ENCODE data around the gene MOCS1.

Gene MOCS1

DNA sequence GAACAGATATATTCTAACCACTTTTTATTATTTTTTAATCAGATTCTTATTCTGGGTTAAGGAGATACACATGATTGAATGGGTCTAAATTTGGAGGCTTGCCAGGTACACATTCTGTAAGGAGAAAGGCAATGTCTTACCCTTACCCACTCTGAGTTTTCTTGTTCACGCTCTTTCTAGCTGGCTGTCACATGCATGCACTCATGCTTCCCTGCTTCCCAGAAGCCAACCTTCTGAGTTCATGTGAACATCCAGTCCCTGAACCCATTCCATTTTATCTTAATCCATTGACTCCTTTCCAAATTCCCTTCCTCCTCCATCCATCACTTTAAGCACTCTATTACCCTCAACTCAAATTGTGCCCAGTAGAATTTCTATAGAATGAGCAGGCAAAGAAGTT, 17.5 kb upstream of the MOCS1 start:
- in situ Hi-C loops (cut with MboI; ENCODE audit: low pct_unique_long_range_greater_than_20kb, low sequenced_read_pairs), result no loop called here
- DNase-seq, result no peak

DNA sequence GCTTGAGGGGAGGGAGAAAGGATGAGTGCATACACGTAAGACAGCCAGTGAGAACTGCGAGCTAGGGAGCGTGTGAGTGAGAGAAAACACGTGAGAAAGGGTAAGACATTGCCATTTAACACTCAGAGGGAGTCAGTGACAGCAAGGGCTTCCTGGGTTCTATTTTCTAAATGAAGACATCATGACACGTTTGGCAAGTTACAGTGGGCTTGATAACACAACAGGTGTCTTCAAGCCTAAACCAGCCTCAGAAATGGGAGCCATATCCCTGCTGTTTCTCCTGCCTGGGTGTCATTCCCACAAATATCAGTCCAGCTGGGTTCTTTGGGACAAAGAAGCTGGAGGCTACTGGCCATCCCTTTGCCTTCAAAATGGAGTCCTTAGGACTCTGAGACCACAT, 16.9 kb upstream of the MOCS1 start:
- DNase-seq, result no peak

DNA sequence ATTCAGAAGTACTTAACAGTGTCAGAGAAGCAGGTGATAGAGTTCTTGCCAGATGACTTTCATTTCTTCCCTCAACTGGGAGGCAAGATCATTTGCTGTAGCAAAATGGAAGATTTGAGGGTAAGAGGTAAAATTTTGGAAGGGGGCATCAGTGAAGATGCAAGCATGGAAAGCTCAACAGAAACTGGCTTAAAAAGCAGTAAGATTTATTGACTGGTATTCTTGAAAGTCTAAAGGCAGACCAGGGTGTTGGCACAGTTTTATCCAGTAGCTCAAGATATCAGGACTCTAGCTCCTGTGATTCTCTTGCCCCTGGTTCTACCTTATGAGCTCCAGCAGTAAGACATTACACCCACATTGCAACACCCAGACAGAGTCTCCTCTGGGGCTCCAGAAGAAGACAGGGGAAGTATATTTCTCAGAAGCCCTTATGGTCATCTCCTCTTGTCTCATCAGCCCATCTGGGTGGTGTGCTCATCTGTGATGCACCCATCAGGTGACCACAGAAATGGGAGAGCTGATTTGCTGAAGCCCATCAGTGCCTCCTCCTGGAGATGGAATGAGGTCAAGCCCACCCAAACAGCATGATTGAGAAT, 16.0 kb upstream of the MOCS1 start:
- in situ Hi-C loops (cut with MboI; ENCODE audit: low pct_unique_long_range_greater_than_20kb, low sequenced_read_pairs), result no loop called here
- DNase-seq, result no peak

More for the DNA sequence above, 16.9 kb upstream of the MOCS1 start:
- in situ Hi-C loops (cut with MboI; ENCODE audit: low pct_unique_long_range_greater_than_20kb, low sequenced_read_pairs), result no loop called here

DNA sequence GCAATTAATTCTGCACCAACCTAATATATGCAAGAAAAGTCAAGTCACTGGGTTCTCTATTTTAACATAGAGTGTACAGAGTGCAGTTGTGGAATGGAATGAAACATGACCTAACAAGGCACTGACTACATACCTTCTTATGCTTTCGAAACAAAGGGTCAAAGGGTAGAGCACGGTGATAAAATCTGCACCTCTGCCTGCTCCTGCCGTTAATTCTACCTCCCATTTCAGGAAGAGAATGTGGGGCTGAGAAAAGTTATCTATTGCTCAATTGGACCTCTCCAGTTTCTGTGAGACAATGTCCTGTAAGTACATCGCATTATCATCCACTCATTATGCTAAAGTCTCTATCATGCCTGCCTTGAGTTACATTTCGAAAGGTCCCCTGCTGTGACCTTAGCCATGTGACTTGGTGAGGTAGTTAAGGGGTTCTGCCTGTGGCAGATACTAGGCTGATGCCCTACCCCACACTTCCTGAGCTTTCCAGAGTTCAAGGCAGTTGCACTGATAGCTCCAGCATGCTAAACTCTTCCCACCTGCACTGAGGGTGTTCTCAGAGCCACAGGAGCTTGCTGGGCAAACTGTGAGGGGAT, 14.0 kb upstream of the MOCS1 start:
- no peak for DNase-seq
- in situ Hi-C loops (cut with MboI; ENCODE audit: low pct_unique_long_range_greater_than_20kb, low sequenced_read_pairs), result no loop called here

DNA sequence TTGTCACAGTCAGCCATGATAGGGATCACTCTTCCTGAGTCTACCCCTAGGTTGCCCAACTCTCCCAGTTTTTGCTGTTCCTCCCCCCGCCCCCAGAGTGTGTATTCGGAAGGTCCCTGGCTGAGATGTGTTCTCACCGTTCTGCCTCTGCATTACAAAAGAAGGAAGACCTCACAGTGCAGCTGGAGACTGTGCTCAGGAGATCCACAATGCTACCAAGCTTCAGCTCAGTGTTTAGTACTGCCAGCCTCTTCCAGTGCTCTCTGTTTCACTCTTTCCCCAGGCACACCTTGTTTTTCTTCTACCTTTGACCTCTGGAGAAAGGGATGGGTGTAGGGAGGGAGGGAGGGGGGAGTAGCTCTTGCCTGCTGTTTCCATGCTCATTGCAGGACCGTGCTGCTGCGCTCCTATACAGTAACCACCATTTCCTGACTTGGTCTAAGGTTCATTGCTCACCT, 13.4 kb upstream of the MOCS1 start:
- DNase-seq, result no peak
- in situ Hi-C loops (cut with MboI; ENCODE audit: low pct_unique_long_range_greater_than_20kb, low sequenced_read_pairs), result no loop called here

DNA sequence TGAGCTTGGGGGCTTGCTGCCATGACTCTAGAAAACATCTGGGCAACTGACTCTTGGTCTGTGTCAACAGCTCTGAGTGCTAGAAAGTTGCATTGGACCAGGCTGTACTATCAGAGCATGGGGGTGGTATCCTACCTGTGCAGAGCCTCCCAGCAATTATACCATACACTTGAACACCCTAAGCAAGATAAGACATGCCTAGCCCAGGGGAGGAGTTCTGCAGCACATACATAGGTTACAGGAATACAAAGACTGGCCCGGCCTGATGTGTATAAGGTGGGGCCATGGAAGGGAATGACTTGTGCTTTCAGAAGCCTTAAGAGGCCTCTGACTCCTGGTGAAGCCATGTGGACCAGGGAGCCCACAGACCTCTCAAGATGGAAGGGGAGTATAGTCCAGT, 11.4 kb upstream of the MOCS1 start:
- no peak for DNase-seq
- in situ Hi-C loops (cut with MboI; ENCODE audit: low pct_unique_long_range_greater_than_20kb, low sequenced_read_pairs), result no loop called here

DNA sequence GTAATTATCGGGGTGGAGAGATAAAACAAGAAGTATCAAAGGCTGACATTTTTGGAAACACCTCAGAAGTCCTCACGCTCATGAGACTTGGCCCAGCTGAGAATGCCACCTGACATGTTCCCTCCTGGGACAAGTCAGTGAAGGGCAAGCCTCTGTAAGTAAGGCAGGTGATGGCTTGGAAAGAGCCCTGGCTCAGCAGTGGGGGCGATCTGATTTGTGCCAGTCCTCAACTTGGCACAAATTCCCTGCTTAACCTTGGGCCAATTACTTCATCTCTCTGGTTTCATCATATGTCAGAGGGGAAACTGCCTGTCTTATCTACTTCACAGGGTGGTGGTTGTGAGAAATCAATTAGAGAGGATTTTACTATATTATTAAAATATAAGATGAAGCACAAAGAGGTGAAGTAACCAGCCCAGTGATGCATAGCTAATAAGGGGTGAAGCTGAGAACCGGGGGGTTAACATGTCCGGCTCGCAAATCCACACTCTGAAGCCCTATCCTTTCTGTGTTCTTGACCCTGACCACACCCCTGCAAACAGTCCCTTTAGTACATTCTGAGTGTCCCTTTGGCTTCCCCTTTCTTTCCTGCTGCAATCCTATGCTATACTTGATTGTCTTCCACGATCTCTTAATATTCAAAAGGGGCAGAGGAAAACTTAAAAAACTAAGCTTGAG, 8.8 kb upstream of the MOCS1 start:
- in situ Hi-C loops (cut with MboI; ENCODE audit: low pct_unique_long_range_greater_than_20kb, low sequenced_read_pairs), result no loop called here
- DNase-seq, result no peak

DNA sequence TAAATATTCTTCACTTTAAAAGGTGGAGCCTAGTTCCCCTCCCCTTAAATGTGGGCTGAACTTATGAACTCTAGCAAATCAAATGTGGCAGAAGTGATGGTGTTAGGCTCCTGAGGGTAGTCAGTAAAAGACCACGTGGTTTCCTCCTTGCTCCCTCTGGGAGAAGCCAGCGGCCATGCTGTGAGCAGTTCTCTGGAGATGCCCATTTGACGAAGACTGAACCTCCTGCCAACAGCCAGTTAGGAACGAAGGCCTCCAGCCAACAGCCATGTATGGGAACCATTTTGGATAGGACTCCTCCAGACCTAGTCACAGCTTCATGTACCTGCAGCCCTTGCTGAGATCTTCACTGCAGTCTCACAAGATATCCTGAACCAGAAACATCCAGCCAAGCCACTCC, 7.6 kb upstream of the MOCS1 start:
- in situ Hi-C loops (cut with MboI; ENCODE audit: low pct_unique_long_range_greater_than_20kb, low sequenced_read_pairs), result no loop called here

DNA sequence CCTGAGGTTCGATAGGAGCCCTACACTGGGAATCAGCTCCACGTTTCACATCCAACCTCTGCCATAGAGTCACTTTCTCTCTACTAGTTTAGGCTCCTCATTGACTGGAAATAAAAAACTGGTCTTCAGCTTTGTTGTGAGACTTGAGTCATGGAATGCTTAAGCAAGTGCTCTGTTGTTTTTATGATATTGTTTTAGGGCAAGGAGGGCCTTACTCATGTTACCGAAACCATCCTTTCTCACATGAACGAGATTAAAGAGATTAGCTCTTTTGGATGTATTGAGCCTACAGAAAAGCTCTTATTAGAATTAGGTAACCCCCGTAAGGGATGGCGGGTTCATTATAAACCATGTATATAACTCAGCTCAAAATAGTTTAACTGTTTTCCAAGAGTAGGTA, 6.9 kb upstream of the MOCS1 start:
- in situ Hi-C loops (cut with MboI; ENCODE audit: low pct_unique_long_range_greater_than_20kb, low sequenced_read_pairs), result no loop called here
- DNase-seq, result no peak

More for the DNA sequence above, 7.6 kb upstream of the MOCS1 start:
- DNase-seq, result no peak

DNA sequence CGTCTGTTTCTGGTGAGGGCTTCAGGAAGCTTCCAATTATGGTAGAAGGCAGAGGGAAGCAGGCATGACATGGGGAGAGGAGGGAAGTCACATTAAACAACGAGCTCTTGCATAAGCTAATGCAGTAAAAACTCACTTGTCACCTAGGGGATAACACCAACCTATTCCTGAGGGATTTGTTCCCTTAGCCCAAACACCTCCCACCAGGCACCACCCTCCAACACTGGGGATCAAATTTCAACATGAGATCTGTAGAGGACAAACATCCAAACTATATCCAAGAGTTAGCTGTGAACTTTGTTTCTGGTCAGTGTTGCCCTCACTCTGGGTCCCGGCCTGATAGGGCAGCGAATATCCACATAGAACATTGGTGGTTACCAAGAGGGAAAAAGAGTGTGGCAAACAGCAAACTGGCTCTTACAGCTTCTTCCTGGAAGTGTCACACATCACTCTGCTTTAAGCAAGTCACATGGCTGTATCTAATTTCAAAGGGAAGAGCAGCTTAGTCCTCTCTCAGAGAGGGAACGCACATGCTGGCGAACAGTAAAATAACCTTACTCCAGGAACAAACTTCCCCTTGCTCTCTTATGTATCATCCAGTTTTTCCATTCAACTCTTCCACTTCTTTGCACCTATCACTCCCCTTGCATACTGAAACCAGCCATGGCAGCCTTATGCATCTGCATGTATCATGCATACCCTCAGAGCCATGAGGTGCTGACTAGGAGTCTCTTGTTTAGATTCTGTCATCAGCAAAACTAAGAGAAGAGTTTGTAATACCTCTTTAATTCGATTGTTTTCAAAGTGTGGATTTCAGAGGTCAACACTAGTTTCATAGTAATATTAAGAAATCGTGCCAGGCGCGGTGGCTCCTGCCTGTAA, 4.8 kb upstream of the MOCS1 start:
- in situ Hi-C loops (cut with MboI; ENCODE audit: low pct_unique_long_range_greater_than_20kb, low sequenced_read_pairs), result no loop called here
- no peak for DNase-seq

DNA sequence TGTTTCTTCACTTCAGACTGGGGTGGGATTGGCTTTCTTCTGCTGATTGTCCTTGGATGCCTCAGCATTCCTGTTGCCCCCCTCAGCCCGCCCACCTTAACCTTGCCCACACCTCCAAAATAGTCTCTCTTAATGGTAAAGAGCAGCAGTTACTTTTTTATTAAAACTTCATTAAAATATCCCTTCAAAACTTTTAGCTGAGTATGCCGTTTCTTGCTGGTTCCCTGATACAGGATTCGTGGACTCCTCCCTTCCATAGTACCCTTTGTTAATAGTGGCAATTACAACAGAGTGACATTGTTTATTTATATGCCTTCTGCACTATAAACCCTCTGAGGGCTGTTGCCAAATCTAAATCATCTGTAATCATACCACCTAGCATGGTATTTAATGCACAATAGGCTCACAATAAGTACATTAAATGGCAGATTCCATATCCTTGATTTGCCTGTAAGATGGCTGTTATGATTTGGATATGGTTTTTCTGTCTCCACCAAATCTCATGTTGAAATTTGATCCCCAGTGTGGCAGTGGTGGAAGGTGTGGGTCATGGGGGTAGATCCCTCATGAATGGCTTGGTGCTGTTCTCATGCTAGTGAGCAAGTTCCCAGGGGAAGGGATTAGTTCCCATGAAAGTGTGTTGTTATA, 3.5 kb upstream of the MOCS1 start:
- in situ Hi-C loops (cut with MboI; ENCODE audit: low pct_unique_long_range_greater_than_20kb, low sequenced_read_pairs), result no loop called here
- no peak for DNase-seq

DNA sequence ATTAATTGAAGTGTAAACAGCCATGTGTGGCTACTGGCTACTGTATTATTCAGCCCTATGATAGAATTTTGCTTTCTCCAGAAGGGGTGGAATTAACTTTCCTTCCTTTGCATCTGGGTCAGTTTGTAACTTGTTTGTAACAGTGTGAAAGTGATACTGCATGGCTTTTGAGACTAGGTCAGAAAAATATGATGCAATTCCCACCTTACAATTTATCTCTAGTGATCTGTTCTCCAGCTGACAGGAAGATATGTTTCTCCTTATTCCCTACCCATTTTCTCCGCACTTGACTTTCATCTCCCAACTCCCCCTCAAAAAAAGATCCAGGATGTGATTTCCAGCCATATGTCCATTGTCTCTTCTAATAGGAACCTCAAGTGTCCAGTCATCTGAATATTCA, 2.6 kb upstream of the MOCS1 start:
- in situ Hi-C loops (cut with MboI; ENCODE audit: low pct_unique_long_range_greater_than_20kb, low sequenced_read_pairs), result no loop called here
- no peak for DNase-seq

DNA sequence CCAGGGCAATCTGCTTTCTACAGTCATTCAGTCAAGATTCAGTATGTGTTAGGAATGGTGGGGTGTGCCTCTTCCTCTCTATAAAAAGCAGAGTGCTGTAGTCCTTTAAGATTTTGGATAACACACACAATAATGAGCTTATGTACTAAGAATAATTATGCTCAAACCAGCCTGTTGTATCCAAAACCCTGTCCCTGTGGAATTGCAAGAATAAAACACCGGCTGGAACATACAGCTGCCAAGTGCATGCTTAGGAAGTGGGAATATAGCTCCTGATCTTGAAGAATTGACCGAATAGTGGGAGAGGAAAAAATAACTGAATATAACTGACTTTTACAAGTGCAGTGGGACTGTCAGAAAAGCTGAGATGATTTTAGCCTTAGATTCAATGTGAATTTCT, 979 bp upstream of the MOCS1 start:
- no peak for DNase-seq
- in situ Hi-C loops (cut with MboI; ENCODE audit: low pct_unique_long_range_greater_than_20kb, low sequenced_read_pairs), result no loop called here

DNA sequence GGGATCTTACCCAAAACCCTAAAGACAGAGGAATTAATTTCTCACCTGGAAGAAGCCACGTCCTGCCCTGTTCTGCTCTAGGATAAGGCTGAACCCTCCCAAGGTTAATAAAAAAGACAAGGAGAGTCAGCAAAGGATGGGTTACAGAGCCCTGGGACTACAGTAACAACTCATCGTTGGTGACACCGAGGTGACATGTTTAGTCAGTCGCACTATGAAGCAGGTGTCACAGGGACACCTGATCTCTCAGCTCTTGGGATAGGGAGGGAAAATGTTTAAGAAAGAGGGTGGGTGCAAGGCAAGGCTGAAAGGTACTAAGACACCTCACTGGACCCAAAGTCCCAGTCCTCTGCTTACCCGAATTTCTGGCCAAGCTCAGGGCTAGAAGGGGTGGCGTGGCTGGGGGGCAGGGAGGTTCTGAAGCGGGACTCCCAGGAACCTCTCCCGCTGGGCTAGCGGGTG, 562 bp downstream of the MOCS1 start:
- DNase-seq, result no peak
- in situ Hi-C loops (cut with MboI; ENCODE audit: low pct_unique_long_range_greater_than_20kb, low sequenced_read_pairs), result no loop called here

DNA sequence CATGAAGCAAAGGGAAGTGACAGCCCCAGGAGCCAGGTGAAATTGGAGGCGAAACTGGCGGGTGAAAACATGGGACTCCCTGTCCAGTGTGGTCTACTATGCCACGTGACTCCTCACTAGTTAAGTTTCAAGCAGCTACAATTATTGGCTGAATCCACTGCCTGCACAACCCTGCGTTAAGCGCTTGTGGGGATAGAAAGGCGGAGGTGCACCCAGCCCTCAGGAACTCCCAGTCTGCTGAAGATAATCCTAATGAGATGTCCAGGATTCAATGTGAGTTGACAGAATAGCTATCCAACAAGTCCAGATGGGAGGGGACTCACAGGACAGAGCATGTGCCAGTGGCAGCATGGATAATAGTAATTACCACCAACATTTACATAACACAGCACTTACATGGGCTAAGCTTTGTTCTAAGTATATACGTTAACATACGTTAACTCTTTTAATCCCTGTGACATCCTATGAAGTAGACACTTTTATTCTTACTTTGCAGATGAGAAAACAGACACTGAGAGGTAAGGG, 1.8 kb downstream of the MOCS1 start:
- in situ Hi-C loops (cut with MboI; ENCODE audit: low pct_unique_long_range_greater_than_20kb, low sequenced_read_pairs), result no loop called here
- no peak for DNase-seq

DNA sequence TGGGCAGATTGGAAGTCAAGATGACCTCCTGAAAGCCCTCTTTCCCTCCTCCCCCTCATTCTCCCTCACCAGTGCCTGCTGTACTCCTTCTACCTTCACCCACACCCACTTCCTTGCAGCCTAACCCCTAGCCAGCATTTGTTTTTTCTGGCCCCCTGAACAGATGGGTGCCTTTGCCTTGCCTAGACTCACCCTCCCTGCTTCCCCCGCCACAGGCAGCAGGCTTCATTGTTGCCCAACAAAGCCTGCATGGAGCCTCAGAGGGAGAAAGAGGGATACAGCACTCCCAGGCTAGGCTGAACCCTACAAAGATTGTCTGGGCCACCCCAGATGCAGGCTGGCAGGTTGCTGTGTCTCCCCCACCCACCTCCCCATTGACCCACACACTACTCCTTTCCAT, 2.7 kb downstream of the MOCS1 start:
- in situ Hi-C loops (cut with MboI; ENCODE audit: low pct_unique_long_range_greater_than_20kb, low sequenced_read_pairs), result no loop called here
- no peak for DNase-seq

DNA sequence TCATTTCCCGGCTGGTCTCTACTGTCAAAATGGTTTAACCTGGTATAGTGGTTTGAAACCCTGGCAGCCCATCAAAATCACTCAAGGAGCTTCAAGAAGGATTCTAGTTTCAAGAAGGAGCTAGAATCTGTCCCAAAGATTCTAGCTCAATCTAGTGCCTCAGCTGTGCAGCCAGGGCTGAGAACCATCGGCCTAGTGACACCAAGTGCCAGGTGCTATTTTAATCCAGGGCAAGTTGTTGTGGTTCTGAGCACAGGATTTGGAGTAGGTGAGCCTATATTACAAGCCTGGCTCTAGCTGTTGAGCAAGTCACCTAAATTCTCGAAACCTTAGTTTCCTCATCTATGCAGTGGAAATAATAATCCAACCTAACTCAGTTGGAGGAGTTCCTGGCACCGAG, 3.7 kb downstream of the MOCS1 start:
- DNase-seq, result no peak
- in situ Hi-C loops (cut with MboI; ENCODE audit: low pct_unique_long_range_greater_than_20kb, low sequenced_read_pairs), result no loop called here

DNA sequence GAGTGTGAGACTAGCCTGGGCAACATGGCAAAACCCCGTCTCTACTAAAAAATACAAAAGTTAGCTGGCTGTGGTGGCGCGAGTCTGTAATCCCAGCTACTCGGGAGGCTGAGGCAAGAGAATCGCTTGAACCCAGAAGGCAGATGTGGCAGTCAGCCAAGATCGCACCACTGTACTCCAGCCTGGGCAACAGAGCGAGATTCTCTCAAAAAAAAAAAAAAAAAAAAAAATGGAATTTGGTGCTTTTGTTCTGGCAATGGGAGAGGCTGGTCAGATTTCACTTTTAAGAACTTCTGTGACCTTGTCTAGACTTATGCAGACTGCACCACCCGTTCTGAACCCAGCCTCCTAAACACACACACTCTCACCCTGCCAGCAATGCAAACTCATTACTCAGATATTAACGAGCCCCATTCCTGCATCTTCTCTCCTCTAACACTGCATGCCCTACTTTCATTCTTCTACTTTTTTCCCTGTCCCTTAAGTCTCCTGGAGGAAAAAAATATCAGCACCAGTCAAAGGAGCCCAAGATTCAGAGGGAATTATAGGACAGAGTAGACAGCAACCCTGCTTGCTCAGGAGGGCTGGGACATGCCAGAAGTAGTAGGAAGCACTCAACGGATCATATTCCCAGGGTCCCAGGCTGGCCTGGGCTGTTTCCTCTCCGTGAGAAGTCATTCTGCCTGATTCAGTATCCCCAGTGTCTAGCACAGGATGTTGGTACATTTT, 4.4 kb downstream of the MOCS1 start:
- DNase-seq, result no peak

More for the DNA sequence above, 4.4 kb downstream of the MOCS1 start:
- in situ Hi-C loops (cut with MboI; ENCODE audit: low pct_unique_long_range_greater_than_20kb, low sequenced_read_pairs), result no loop called here
